ENCODE data around the gene RFXAP. TPM values are rescaled to one million over a fixed set of nuclear protein-coding genes. Genes with fewer than 3 reads are reported as not detected.

Gene RFXAP
- polyA plus RNA-seq, 5 donors: 15.7 to 23.7 (median 20.0) TPM

DNA sequence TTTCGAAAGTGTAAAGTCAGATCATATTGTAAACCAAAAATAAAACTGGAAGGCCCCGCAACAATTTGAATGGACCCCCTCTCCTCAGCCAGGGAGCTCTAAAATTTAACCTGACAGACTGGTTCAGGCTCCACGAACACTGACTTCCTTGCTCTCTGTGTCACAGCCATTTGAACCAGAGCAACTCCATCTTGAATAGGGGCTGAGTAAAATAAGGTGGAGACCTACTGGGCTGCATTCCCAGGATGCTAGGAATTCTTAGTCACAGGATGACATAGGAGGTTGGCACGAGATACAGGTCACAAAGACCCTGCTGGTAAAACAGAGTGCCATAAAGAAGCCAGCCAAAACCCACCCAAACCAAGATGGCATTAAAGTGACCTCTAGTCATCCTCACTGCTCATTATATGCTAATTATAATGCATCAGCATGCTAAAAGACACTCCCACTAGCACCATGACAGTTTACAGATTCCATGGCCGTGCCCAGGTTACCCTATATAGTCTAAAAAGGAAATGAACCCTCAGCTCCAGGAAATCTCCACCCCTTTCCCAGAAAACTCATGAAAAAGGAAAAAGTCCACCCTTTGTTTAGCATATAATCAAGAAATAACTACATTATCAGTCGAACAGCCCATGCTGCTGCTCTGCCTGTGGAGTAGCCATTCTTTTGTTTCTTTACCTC lies 43.1 kb downstream of the RFXAP start:
- no peak for DNase-seq

DNA sequence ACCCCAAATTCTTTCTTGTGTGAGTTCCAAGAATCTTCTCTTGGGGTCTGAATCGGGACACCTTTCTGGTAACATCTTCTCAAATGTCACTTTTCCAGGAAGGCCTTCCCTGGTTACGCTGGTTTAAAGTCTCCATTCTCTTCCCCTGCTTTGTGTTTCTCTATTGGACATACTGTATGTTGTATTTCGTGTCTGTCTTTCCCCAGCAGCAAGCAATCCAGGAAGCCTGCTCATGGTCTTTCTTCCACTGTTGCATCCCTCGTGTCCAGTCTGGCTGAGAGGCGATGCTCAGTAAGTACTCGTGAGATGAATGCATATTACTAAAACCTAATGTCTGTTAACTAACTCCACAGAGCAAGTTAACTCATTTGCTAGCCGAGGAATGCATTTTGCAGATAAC lies 43.7 kb downstream of the RFXAP start:
- DNase-seq: no peak

- no peak for DNase-seq
Observed at GRCh38 chr13:36865265-36865664, 46.2 kb downstream of the RFXAP start.

DNA sequence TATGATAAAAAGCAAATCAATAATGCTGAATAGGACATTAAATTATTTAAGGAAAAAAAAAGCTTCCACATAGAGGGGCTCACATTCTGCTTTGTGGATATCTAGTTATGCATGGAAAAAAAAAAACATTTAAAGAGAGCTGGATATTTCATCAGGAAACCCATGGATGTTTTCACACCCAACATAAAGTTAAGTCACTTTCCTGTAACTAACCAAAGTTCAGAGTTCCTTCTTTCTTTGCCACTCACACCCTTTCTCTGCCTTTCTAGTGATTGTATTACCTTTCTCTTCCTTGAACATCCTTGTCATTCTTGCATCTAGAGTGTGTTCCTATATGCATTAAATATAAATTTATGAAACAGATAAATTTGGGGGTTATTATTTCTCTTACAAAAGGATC lies 47.2 kb downstream of the RFXAP start:
- DNase-seq: no peak

- no peak for DNase-seq
Observed at GRCh38 chr13:36870050-36870692, 51.1 kb downstream of the RFXAP start.

DNA sequence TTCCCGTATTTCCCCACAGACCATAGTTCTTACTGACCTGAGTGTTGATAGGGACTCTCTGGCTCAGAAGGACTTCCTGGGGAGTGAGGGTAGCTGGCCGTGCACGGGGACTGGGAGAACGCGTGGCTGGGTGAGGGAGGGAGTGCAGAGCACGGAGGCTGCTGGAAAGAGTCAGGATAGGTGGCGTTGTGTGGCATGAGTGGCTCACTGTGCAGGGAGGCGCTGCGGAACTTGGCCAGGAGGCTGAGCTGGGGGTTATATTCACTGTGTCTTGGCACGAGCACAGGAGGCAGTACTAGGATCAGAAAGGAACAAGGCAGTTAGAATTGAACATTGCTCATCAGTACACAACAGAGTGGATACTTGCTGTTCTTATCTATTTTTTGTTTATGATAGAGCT lies 53.6 kb downstream of the RFXAP start:
- DNase-seq: no peak

DNA sequence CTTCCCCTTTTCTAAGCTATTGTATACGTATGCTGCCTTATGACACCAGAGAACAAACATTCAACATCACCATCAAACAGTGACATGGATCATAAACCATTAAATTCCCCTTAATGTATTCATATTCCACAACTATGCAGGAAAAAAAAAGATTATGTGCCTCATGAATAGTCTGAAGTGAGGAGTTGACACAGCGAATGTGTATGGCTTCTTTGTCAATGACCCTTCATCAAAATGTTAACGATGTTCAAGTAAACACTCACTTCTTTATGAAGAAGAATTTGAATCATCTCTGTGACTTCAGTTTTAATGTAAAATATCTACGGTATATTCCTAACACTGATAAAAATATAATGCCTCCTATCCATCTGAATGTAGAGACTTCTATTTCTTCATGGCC lies 56.4 kb downstream of the RFXAP start:
- no peak for DNase-seq

GRCh38 chr13:36875961-36876360 lies 56.9 kb downstream of the RFXAP start:
- no peak for DNase-seq

Other genes starting within 250 kb of the RFXAP start
- 10 to 100 TPM in 1 of 5 donors, 1 to 10 TPM in 4; 6.2 to 12.2 (median 7.3) TPM for gene SERTM1, start 145.2 kb upstream of the RFXAP start, polyA plus RNA-seq (ENCODE audit: insufficient read depth in 1 of 5, insufficient read length in 5 of 5, low replicate concordance in 1 of 5)
- 10 to 100 TPM; 19.0 to 32.6 (median 29.2) TPM for gene SMAD9, start 101.0 kb downstream of the RFXAP start, polyA plus RNA-seq (ENCODE audit: insufficient read depth in 1 of 5, insufficient read length in 5 of 5, low replicate concordance in 1 of 5)
- 10 to 100 TPM; 34.3 to 46.7 (median 41.5) TPM for gene ALG5, start 180.1 kb downstream of the RFXAP start, polyA plus RNA-seq (ENCODE audit: insufficient read depth in 1 of 5, insufficient read length in 5 of 5, low replicate concordance in 1 of 5)
- 100 to 1,000 TPM in 1 of 5 donors, 10 to 100 TPM in 4; 78.1 to 105 (median 82.9) TPM for gene EXOSC8, start 181.6 kb downstream of the RFXAP start, polyA plus RNA-seq (ENCODE audit: insufficient read depth in 1 of 5, insufficient read length in 5 of 5, low replicate concordance in 1 of 5)
- gene SUPT20H, start 240.5 kb downstream of the RFXAP start, polyA plus RNA-seq (ENCODE audit: insufficient read depth in 1 of 5, insufficient read length in 5 of 5, low replicate concordance in 1 of 5): 100 to 1,000 TPM in 4 of 5 donors, 10 to 100 TPM in 1; 84.8 to 143 (median 118) TPM